UCSD-AML1 (cell line): ENCODE data around the gene WDR1.

ENCODE experiments used
- DNase-seq: peaks from one replicate; lab custom pipeline; 2025; ENCODE audit not compliant: unreplicated experiment; lab: John Stamatoyannopoulos, UW

Gene WDR1

DNA sequence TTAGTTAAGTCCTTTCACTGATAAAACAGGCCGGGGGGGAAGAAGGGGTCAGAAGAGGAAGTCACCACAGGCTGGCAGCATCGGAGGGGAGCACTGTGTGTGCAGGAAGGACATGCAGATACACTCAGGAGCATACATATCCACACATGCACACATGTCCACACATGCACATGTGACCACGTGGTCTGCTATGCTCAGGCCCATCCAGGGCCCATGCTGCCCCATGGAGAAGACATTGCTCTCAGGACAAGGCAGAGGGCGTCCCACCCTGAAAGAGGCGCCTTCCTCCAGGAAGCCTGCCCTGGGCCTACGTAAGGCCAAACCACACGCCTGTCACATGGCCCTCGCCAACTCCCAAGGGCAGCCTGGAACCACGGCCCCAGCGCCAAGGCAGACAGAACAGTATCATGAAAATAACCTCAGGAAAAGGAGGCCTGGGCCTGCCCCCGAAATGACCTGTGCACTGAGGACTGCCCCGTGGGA, 15.8 kb downstream of the WDR1 start:
- DNase-seq = peak; percentile 65

DNA sequence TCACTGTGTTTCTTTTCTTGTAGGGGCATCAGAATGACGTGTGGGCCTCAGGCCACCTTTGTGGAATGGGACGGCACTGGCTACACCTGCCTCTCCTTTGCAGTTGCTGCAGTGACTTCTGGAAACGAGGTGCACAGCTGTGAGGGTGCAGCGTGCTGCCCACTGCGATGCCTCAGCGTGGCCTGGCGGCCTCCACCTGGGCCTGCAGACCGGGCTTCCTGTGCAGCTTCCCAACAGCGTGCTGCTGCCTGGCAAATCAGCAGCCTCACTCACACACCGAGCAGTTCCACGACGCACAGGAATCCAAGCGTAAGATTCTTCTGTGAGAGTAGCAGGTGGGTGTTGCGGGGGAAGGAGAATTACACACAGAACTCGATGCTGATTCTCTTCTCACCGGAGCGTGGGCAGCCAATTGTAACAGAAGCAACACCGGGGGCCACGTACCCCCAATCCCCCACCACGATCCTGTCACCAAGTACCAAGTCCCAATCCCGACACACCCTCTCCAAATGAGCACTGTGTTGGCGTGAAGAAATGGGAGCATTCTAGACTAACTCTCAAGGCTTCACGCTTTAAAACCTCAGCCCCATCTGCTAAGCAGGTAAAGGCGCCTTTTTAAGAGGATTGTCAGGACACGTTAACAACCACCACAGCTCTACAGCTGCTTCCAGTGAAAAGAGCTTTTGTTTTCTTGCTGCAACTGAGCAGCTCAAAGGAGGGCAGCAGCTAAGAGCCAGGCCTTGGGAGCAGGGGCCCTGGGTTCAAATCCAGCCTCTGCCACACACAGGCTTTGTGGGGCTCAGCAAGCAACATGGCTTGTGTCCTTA, 16.9 kb downstream of the WDR1 start:
- no peak for DNase-seq

DNA sequence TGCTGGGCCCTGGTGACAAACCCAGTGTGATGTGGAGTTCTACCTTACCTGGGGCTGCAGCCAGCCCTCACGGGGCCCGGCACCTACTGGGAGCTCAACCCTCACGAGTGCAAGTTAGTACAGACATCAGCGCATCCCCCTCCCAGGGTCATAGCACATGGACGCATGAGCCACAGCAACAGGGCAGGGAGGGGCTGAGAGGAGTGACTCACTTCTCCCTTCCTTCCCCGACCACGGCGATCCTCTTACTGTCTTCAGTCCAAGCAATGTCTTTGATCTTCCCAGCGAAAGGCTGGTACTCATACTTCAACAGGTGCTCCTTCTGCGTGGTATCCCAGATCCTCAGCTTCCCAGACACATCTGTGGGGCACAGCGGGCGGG, 17.8 kb downstream of the WDR1 start:
- DNase-seq = no peak

DNA sequence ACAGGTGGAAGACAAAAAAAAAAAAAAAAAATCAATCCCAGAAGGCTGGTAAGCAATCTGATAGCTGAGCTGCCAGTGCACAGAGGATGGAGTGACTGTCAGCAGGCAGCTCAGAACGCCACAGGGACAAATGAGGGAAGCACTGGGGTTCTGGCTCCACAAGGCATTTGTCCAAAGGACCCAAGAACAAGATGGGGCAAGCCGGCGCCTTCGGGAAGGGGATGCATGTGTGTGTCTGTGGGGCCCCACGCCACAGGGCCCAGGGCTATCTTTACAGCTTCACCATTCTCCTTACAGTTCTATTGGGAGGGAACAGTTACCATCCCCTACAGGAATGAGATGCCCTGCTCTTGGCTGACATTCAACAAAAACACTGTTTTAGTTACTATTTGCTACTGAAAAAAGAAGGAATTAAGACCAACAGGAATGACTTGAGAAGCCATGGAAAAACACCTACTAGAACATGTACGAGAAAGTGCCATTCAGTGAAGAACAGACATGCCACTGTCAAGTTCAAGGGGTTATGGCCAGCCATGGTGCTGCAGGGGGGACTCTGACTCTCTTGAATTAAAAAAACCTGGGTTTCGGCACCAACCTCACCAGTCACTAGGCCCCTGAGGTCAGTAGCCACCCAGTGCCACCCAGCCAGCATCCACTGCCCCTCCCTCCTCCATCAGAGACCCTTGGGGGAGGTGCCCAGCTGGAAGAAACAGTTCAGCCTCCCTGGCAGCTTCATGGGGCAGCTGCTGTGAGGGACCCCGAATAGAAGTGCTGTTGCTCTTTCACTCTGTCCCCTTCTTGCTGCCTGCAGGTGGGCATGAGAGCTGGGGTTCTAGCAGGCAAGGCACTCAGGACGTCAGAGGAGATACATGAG, 18.5 kb downstream of the WDR1 start:
- DNase-seq = no peak

DNA sequence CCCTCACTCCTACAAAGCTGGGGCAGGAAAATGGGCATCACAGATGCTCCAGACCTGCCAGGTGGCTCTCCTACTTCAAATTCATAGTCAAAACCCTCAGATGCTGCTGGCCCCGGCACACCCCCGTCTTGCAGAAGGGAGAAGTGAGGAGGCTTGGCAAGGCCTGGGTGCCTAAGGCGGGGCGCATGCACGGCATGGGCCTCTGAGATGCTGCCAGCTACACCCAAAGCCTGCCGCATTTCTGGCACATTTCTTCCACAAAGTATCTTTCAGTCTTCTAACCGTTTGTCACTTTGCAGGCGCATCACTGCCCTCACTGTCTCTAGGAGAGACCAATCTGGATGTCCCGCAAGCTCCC, 19.6 kb downstream of the WDR1 start:
- DNase-seq = no peak

DNA sequence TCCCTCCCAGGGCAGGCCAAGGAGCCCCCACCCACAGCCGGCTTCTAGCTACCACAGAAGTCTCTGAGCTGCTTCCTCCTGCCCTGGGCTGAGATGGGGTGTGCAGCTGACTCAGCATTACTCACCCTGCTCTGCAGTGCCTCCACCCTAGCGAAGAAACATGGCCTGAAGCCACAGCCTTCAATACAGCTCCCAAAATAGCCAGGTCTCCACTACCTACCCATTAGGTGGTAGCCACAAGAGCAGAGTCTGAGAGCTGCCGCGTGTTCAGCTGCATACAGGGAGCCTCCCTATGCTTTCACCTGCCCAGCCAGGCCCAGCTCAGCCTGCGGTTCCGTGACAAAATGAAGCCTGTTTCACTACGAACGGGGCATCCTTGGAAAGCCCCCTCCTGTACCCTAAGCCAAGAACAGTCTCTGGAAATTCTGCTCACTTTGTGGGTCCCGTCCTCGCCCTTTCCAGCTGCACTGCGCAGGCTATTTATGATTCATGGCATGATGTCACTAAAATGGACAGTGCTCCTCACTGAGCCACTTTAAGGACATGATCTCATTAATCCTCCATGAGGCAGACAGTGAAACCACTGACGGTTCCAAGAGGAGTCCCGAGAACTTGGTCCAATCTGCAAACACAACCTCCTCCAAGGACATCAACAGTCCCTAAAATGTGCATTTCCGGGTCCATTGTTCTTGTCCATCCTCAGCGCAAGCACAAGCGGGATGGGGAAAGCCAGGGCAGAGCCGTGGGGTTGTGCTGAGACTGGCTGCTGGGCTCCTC, 20.2 kb downstream of the WDR1 start:
- peak; percentile 80 for DNase-seq

DNA sequence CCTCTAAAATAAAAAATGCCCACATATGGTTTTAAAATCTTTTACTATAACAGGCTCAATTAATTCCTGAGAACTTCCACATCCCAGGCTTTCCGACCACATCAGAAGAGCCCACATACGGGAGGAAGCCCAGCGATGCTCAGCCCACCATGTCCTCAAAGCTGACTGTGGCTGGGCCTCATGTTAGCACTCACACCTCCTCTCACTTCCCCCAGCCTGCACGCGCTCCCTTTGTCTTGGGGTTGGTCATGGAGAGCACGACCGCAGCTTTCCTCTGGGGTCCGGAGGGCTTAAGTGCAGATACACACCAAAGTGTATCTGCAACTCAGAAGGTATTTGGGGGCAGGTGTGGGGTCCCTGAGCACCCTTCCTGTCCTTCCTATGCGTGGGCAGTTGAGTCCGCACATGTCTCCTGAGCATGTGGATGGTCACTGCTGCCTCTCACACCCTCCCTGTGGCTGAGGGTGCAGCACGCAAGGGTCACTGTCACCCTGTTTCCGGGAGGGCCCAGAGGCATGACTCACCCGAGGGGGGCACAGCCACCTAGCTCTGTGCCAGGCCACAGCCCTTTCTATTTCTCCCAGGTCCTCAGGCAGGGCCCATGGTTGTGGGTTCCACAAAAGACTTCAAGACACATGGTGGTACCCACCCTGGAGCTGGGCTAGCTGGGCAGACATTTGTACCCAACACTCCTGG, 21.2 kb downstream of the WDR1 start:
- DNase-seq = no peak

DNA sequence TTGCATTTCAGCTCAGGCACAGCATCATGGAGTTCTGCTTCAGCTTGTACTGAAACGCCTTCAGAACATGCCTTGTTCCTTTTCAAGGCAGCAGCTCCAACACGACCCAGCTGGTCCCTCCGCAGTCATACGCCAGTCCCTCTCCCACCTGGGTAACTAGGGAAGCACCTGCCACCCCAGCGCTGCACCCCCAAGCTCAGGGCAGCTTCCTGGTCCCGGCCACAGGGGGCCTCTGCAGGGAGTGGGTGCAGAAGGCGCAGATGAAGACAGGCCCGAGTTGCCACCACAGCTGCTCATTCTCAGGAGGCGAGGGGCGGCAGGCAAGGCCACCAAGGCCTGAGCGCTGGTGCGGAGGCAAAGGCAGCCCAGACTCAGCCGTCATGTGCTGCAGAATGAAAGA, 21.8 kb downstream of the WDR1 start:
- DNase-seq = no peak

DNA sequence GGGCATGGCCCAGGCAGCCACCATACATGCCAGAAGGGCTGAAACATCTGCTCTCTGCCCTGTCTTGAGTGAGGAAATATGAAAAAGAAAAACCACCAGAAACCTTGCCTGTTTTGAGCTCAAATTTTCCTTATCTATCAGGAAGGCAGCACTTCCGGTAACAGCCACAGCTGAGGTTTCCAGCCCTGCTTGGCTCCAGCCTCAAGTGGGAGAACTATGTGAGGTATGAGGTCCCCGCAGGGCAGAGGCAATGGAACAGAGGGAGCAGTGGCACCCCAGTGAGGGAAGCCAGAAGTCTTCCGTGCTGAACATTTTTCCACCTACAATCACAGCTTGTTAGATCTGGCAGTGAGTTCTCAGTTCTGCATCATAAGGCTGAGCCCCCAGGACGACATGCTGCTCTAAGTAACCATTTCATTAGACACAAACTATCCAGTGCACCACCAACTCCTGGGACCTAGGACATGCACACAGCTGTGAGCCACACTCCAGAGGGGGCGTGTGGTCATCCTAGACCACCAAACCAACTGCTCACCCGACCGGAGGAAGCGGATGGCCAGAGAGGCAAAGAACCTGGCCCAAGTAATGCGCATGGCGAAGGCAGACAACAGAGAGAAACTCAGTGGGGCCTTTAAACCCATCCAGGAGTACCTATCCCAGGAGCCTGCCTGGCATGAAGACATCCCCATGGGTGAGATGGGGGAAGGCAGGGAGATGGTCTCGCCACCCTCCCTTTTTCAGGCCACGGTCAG, 22.6 kb downstream of the WDR1 start:
- peak; percentile 86 for DNase-seq

DNA sequence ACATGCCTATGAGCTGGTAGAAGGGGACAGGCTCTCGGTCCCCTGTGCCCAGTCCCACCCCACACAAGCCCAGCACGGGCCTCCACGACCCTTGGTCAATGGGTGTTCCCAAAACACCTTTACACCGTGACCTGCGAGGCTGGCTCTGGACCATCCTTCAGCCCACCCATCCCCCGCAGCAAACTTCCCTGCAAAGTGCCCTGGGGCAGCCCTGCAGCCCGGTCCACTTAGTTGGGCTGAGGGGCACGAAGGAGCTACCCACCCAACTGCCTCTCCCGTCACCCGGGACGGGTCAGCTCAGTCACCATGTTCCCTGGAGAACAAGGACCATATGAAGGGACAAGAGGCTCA, 23.4 kb downstream of the WDR1 start:
- DNase-seq = no peak

DNA sequence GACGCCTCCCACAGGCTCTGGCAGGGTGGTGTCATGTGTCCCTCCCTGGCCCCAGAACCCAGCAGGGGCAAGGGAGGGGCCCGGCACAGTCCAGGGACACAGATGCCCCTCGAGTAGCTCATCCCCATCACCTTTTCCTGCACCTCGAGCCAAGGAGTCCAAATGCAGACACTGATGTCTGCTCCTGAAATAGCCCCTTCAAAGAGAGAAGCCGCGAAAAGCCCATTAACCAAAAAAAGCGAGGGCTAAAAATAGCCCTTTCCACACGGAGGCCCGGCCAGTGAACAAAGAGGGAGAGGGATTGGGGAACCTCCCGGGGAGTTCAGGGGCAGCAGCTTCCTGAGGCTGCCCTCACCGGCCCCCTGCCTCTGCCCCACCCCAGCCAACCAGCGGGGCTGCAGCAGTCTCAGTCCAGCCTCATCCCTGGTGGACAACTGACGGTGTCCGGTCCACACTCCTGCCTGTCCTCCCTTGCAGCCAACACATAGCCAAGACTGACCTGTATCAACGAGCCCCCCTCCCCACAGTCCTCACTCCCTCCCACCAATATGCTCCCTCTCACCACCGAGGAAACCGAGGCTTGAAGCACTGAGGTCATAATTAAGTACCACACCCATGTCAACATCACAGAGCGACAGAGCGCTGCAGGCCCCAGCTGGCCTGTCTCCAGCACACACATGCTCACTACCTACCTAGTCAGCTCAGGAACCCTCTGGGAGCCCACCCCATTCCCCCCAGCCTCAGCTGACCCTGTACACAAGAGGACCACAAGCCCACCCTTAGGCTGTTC, 23.9 kb downstream of the WDR1 start:
- no peak for DNase-seq

DNA sequence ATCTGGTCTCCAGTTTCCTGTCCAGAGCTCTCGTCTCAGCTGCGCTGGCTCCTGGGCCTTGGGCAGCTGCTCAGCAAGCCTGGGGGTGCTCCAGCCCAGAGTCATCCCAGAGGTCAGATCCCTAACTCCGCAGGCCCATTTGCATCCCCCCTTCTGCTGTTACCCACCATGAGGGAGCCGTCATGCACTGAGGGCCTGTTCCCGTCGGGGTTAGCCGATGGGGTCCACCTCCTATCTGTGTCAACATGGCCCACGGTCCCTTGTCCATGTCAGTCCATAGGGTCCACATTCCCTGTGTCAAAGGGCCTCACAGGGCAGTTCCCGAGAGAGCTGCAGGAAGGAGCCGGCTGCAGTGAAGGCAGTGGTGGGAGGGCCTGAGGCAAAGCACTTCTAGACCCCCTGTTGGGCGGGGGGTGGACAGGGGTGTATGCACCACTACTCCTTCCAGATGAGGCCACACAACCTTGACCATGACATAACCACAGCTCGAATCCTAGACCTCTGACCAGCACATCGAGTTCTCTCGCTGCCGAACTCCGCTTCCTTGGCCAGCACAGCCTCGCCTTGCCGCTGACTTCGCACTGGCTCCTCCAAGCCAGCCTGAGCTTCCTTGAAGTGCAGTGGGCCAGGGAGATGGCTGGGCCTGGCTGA, 24.9 kb downstream of the WDR1 start:
- DNase-seq = no peak

DNA sequence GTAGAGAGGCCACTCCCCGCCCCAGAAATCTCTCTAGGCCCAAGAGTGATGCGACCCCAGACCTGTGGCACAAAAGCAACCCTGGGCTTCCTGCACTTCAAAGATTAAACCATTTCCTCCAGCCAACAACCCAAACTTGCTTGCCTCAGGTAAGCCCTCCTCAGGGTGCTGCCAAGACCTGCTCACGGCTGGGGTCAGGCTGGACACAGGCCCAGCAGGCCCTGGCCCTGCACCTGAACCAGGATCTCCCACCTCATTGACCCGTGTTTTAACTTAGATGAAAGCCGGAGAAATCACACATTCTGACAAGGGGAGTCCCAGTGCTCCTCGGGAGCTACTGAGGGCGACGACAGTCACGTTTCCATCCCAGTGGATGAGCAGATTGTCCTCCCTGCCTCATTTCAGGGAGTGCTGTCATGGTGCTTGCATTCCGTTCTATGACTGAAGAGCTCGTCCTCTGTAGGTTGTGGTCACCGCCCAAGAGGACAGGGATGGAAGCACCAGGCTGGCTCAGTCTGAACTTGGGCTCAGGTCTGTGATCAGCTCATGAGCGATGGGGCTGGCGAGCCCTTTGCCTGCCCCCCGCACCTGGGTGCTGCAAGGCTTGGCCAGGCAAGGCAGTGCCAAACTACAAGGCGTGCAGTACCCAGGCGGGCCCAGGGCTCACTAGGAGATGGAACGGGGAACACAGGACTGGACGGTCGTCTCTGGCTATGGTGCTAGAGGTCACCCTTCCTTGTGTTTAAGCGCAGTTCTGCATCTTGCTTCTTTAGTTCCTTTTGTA, 25.9 kb downstream of the WDR1 start:
- no peak for DNase-seq

DNA sequence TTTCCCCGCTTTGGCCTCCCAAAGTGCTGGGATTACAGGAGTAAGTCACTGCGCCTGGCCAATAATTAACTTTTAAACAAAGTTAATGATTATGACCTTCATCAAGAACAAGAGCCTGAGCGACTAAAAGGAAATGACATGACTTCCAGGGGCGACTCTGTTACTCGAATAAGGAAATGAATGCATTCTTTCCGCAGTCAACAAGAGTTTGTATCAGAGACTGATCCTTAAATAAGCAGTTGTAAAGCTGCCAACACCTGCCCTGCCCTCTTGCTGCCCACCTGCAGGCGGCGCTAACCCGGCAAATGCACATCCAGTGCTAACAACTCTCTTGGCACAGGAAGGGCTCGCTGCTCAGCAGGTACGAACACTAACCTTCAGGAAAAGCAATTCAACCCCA, 27.3 kb downstream of the WDR1 start:
- DNase-seq = no peak

DNA sequence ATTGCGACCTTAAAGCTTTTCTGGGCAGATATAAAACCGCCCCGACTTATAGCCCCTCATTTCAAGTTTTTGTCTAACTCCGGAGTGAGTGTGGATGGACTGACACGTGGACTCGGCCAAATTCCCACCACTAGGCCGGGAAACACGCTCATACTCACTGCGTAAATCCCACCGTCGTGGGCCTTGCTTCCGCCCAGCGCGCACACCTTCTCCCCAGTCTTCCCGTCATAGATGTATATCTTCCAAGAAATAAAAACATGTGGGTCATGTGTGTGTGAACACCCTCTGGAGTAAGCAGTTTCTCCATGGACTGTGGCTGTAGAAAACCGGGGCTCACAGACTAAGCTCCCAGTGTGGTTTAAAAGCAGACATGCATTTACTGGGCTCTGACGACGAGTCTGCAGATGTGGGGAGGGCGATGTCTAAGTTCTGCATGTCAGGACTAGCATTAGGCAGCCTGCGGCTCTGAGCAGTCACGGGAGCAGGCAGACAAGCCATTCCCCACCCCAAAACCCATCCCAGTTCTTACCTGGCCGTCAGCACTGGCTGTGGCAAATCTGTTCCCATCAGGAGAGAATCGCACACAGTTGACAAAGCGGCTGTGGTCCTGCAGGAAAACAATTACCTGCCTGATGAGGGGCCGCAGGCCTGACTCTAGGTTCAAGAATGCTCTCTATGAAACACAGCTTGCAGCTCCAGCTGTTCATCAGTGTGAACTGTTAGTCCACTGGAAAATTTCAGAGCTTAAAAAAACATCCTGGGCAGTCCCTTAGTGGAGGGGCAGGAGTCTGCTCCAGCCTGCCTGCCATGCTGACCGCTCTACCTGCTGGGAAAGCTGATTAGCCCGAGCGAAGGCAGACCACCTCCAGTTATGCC, 28.2 kb downstream of the WDR1 start:
- DNase-seq = no peak

DNA sequence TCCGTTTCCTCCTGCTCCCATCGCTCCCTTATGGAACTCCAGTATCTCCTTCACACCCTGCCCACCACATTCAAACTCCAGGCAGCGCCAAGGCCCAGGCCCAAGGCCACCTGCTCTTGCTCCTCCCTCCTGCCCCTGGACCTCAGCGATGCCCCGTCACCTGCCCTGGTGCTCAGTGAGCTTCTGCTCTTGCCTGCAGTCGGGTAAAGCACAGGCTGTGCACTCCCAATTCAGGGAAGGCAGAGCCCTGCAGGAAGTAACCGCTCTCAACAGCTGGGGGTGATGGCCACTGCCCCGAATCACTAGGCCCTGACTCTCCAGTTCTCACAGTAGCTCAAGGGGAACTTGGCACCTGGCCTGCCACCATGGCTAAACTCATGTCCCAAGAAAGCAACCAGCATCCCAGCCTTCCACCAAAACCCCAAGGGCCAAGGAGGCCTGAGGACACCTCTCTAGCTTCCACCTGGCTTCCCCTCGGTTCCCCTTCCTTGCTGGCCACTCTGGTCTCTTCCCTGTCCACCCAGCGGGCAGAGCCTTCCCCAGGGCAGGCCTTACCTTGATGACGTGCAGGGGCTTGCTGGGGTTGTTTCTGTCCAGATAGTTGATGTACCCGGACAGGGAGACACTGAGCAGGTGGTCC, 29.3 kb downstream of the WDR1 start:
- DNase-seq = no peak
